HG02943 (cell line): ENCODE results near the gene PEX11G.

Experiments
- ATAC-seq: cut with Tn5 transposase; IDR thresholded peaks from one replicate; pipeline ENCODE4 v1.9.1; 2021; ENCODE audit warnings: mild to moderate bottlenecking, low read depth, moderate library complexity; ENCODE audit not compliant: unreplicated experiment

Gene PEX11G

GRCh38 chr19:7488736-7489353, at the start of gene PEX11G:
Gene PEX11G (minus strand): TSS chr19:7489035. CDS start chr19:7489010, 25 bp downstream.
- no peak for ATAC-seq

GRCh38 chr19:7535998-7536695, 47.3 kb upstream of the PEX11G start:
- ATAC-seq, result no peak

GRCh38 chr19:7535047-7535997, 46.5 kb upstream of the PEX11G start, which contains the start of gene PNPLA6:
Gene PNPLA6 (plus strand): TSS chr19:7535717. CDS start chr19:7535789, 72 bp downstream.
- peak; percentile 59 for ATAC-seq

- no peak for ATAC-seq
These were observed 45.8 kb upstream of the PEX11G start for GRCh38 chr19:7534531-7535046.

- no peak for ATAC-seq
These were observed 45.2 kb upstream of the PEX11G start for GRCh38 chr19:7533925-7534480.

- ATAC-seq, result no peak
These were observed 44.5 kb upstream of the PEX11G start for GRCh38 chr19:7533281-7533885.

- no peak for ATAC-seq
These were observed 41.0 kb upstream of the PEX11G start for GRCh38 chr19:7529610-7530490.

- no peak for ATAC-seq
These were observed 40.4 kb upstream of the PEX11G start for GRCh38 chr19:7529246-7529600.

- ATAC-seq, result no peak
These were observed 39.8 kb upstream of the PEX11G start for GRCh38 chr19:7528522-7529245.

- ATAC-seq, result no peak
These were observed 39.3 kb upstream of the PEX11G start for GRCh38 chr19:7528192-7528519.

GRCh38 chr19:7527516-7528191, 38.8 kb upstream of the PEX11G start:
- no peak for ATAC-seq

- no peak for ATAC-seq
These were observed 37.5 kb upstream of the PEX11G start for GRCh38 chr19:7526059-7526929.

GRCh38 chr19:7524992-7525739, 36.3 kb upstream of the PEX11G start:
- no peak for ATAC-seq

GRCh38 chr19:7524523-7524922, 35.7 kb upstream of the PEX11G start:
- ATAC-seq, result no peak

GRCh38 chr19:7522923-7523667, 34.3 kb upstream of the PEX11G start:
- ATAC-seq, result no peak
